GM19455 (cell line): ENCODE results near the gene ITGA1.

Experiments
- ATAC-seq: cut with Tn5 transposase; IDR thresholded peaks from one replicate; pipeline ENCODE4 v1.9.1; 2021; ENCODE audit not compliant: unreplicated experiment

ITGA1 gene

GRCh38 chr5:52771343-52772039 lies 16.2 kb upstream of the ITGA1 start:
- ATAC-seq, result peak; percentile 97

GRCh38 chr5:52772668-52773067 lies 15.0 kb upstream of the ITGA1 start:
- ATAC-seq, result no peak

DNA sequence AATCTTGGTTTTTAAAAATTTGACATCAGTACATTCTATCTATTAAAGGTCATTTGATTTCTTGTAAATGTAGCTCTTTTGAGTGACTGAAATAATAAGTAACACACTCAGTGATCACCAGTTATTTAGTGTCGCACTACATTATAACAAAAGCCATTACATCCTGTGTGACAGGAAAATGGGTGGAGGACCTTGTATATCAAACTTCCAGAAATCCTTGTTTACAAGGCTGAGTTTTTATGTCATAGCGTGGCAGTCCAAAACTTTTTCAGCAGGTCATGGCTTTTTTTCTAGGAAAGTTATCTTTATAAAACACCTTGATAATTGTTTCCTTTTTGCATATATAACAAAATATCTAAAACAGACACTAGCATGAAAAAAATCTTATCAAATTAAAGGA lies 14.4 kb upstream of the ITGA1 start:
- no peak for ATAC-seq

DNA sequence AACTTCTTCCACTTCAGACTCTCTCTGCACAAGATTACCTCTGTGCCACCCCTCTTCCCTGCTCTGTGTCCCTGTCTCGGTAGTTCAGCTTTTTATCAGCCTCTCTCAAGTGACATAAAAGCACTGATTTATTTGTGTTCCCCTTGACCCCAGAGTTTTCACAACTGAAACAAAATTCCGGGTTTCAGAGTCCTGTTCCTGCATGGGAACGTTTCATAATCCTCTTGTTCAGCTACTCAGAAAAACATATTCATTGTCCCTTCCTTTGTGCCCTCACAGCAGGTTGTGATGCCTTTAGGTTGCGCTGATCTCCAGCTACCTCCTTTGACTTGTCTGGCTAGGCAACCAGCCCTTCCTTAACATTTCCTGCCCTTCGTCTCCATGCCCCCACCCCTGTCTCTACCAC lies 13.7 kb upstream of the ITGA1 start:
- ATAC-seq, result no peak

DNA sequence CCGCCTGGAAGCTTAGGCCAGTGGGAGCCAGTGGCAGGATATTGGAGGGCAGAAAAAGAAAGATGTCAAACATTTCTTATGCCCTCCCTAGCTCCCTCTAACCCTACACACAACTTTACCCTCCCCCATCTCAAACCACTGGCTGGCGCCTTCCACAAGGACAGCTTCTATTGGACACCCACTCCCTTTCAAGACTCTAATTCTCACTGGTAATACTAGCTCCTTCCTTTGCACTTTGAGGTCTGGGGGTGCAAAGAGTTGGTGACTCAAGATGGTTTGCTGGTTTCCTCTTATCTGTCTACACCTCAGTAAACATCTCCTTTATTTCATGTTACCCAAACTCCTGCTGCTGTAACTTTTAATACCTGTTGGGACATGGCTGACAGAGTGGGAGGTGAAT lies 11.6 kb upstream of the ITGA1 start:
- ATAC-seq, result no peak

- ATAC-seq, result no peak
These were observed 10.5 kb upstream of the ITGA1 start for GRCh38 chr5:52777186-52777585.

DNA sequence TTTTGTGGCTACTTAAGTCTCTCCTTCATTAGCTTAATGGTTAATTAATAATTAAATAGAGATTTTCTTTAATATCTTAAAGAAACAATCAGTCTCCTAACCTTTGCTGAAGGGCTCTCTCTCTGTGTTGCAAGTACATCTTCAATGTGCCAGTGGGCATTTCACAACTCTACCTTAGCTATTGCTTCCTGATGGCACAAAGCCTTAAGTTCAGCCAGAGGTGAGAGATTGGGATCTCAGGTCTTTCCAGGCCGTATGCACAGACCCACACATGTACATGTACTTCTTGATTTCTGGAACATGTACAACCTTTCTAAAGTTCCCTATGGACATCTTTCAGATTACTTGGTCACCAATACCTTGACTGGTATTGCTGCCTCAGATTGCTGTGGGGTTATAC lies 8.9 kb upstream of the ITGA1 start:
- ATAC-seq, result no peak

DNA sequence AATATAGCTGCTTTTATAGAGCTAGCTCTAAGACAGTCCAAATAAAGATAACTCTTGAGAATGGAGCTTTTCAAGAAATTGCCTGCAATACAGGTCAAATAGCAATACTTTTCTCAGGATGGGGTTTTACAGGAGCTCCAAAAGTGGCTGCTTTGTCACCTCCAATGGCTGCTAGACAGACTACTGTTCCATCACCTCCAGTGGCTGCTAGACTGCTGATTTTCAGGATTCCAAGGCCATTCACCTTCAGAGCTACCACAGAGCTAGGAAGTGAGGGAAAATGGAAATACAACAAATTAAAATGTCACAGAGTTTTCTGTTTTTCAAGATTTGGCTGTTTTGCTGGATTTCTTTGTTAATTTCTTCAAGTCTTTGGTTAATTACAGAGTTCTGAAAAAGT lies 8.5 kb upstream of the ITGA1 start:
- no peak for ATAC-seq

- ATAC-seq, result no peak
These were observed 4.3 kb upstream of the ITGA1 start for GRCh38 chr5:52783226-52783959.

DNA sequence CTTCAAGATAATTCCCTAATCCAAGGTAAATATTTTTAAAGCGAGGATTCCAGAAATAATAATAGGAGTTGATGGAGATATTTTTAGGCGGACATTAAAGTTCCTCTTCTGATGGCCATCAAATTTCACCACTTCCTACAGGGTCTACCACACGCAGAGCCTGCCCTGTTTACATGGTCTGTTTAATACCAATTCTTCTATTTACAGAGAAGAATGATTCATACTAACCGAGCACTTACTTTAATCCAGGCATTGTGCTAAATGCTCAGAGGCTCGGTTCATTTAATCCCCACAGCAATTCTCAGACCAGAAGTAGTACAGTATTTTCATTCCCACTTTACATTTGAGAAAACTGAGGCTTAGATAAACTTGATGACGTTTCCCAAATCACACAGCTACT lies 3.0 kb upstream of the ITGA1 start:
- no peak for ATAC-seq

- no peak for ATAC-seq
These were observed 1.3 kb upstream of the ITGA1 start for GRCh38 chr5:52786391-52786790.

GRCh38 chr5:52786949-52787599 lies 642 bp upstream of the ITGA1 start:
- ATAC-seq, result no peak

DNA sequence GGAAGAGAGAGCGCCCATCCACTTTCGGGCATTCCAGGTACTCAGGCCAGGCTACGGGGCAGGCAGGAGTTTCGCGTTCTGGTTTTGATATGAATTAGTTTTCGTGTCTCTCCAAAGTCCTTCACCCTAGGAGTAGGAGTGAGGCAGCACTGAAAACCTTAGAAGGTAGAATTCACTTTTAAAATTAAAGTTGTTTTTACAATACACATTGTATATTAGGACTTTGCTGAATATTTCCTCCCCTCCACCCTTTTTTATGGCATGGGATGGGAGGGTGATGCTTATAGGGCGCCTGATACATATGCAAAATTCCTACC lies 747 bp downstream of the ITGA1 start:
- no peak for ATAC-seq

GRCh38 chr5:52789378-52789777 lies 1.7 kb downstream of the ITGA1 start:
- no peak for ATAC-seq

- no peak for ATAC-seq
These were observed 2.1 kb downstream of the ITGA1 start for GRCh38 chr5:52789851-52790250.

GRCh38 chr5:52791366-52791765 lies 3.6 kb downstream of the ITGA1 start:
- no peak for ATAC-seq

- no peak for ATAC-seq
These were observed 6.8 kb downstream of the ITGA1 start for GRCh38 chr5:52794519-52794918.

DNA sequence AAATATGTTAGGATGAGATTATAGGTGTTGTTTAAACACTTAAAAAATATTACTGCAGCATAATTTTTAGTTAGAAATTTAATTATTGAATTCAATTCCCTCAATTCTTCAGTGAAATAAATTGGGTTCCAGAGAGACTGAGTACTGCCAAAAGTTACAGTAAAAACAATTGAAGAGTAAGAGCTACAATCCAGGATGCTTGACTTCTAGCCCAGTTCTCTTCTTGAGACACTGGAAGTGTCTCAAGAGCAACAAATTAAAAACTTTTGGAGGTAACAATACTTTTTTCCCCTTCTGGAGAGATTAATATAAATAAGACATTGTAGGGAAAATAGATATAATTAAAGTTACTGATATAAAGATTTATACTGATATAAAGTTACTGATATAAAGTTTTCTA lies 8.3 kb downstream of the ITGA1 start:
- no peak for ATAC-seq

DNA sequence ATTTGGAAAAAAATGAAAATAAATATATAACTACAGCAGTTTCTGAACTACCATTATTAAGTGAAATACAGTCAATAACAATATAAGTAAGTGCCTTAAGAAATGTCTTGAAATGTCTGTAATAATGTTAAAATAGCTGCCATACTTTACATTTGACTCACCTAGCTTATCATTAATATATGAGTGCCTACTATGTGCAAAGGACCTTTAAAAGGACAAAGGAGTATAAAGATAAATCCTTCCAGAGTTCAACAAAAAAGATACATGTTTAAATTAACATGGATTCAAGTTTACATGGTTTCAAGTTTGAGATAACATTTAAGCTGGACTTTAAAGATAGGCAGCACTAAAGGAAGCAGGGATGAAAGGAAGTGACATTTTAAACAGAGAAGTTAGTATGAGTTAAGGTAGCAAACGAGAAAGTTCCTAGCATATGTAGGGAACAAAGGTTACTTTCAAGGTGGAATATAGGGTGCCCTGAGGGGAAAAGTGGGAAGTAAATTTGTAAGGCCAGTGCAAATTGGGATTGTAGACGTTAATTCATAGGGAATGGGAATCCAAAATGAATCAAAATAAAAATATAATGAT lies 8.9 kb downstream of the ITGA1 start:
- ATAC-seq, result no peak

GRCh38 chr5:52798938-52799337 lies 11.2 kb downstream of the ITGA1 start:
- no peak for ATAC-seq

DNA sequence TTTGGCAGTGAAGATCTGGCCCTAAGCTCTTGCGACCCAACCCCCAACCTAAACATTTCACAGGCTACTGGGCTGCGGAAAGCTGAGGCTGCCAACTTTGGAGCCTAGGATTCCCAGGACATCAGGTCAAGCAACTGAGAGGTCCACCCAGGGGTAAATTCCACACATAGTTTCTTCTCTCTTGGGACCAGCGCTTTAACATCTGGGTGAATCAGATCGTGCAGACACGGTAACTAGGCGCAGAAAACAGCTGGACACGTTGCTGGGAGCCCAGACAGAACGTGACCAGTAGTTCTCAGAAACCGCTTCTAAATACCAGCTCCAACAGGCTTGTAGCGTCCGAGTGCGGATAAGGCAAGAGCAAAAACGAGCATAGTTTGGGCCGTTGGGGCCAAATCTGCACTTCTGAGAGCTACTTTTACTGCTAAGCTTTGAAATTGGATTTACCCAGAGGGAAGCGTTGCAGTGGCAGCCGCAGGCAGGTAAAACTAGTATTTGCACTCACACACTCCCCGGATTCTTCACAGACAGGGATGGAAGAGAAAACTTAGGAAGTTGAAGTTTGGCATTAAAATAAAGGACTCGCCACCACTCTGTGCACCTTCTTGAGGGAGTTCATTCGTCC lies 11.8 kb downstream of the ITGA1 start:
- peak; percentile 33 for ATAC-seq

DNA sequence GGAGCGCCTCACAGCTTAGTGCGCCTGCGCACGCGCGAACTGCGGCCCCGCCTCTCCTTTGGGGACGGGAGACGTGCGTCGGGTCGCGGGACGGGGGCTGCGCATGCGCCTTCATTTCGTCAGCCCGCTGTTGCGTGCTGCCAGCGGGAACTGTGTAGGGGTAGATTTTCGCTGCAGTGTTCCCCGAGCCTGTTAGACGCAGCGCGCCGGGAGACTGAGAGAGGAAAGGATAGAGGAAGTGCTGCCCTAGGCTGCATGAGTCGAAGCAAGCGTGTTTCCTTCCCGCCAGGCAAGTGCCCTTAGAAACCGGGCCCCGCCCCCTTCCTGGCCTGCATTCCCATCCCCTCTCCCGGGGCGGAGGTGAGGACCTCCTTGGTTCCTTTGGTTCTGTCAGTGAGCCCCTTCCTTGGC lies 12.3 kb downstream of the ITGA1 start:
- ATAC-seq, result peak; percentile 86
